A549 (cell line): Measurements from ENCODE around the gene SLC25A34. TPM values are rescaled to one million over a fixed set of nuclear protein-coding genes. Genes with fewer than 3 reads are reported as not detected.

Experiments used
- ATAC-seq, 2 experiments: fragments of 200-7000 bp in 1 of 2; fragments of >200 bp in 1 of 2; cut with Nextera tagmentation in 1 of 2; cut with Tn5 transposase in 1 of 2; 3 replicates each; pipeline versions ENCODE4 v1.8.0 to v1.9.1; 2018 to 2020; ENCODE audit warnings: mild to moderate bottlenecking in 1 of 2, moderate library complexity in 1 of 2
- CTCF ChIA-PET: fragments of 300-600 bp; sonication (Branson Sonifier 250); formaldehyde crosslinking; extraction: SDS; loops from one replicate; lab custom pipeline; 2021; ENCODE audit warnings: antibody characterized with exemption, inconsistent platforms; lab: Yijun Ruan, JAX
- POLR2A ChIA-PET: fragments of 350-600 bp; formaldehyde crosslinking; extraction: SDS; loops from one replicate; lab custom pipeline; 2021; ENCODE audit warnings: antibody characterized with exemption, inconsistent platforms; lab: Yijun Ruan, JAX
- DNase-seq, 2 experiments: peaks; one replicate each; pipeline versions ENCODE4 v3.0.0 to v3.0.0-alpha.2; 2011 to 2016; ENCODE audit warnings: low read depth in 1 of 2, low spot score in 1 of 2
- FAIRE-seq: peaks from 2 replicates; lab custom pipeline; 2011; peaks lifted over from hg19 to GRCh38; lab: Jason Lieb, UNC
- H3K27ac ChIP-seq, 2 experiments: fragments of >200 bp; sonication (Bioruptor Twin); formaldehyde crosslinking; 3 replicates each; pipeline ENCODE4 v1.5.1; 2016 to 2017
- H3K4me1 ChIP-seq: fragments of >200 bp; sonication (Bioruptor Twin); formaldehyde crosslinking; 3 replicates; pipeline ENCODE4 v1.6.1; 2016
- H3K4me2 ChIP-seq: fragments of >200 bp; sonication (Bioruptor Twin); formaldehyde crosslinking; 3 replicates; pipeline ENCODE4 v1.6.1; 2016
- H3K4me3 ChIP-seq: fragments of >200 bp; sonication (Bioruptor Twin); formaldehyde crosslinking; 3 replicates; pipeline ENCODE4 v1.5.1; 2016
- H3K9me3 ChIP-seq: fragments of >200 bp; sonication (Bioruptor Twin); formaldehyde crosslinking; 3 replicates; pipeline ENCODE4 v1.6.1; 2016
- CBX8 ChIP-seq: fragments of 200-600 bp; sonication (generic); IDR thresholded peaks from 2 replicates; pipeline ENCODE4 v1.6.1; 2016
- CEBPB ChIP-seq, 2 experiments: fragments of >200 bp in 1 of 2; sonication (Bioruptor Twin) in 1 of 2; formaldehyde crosslinking in 1 of 2; IDR thresholded peaks; 2 replicates each; pipeline ENCODE4 v1.6.1; 2012 to 2016
- EHF ChIP-seq: fragments of 250-450 bp; sonication (Bioruptor Pico); IDR thresholded peaks from 2 replicates; pipeline ENCODE4 v1.5.0; 2020; ENCODE audit warnings: mild to moderate bottlenecking
- ESRRA ChIP-seq: fragments of 150-350 bp; IDR thresholded peaks from 2 replicates; pipeline ENCODE4 v1.6.1; 2014; ENCODE audit warnings: mild to moderate bottlenecking, low read length, borderline replicate concordance
- FOSB ChIP-seq: fragments of 250-450 bp; sonication (Bioruptor Pico); IDR thresholded peaks from 2 replicates; pipeline ENCODE4 v1.5.0; 2020; ENCODE audit warnings: mild to moderate bottlenecking, moderate library complexity
- FOXS1 ChIP-seq: fragments of 250-450 bp; sonication (Bioruptor Pico); IDR thresholded peaks from 2 replicates; pipeline ENCODE4 v1.5.0; 2020; ENCODE audit warnings: mild to moderate bottlenecking, moderate library complexity
- HDAC2 ChIP-seq: fragments of 200-600 bp; sonication (generic); IDR thresholded peaks from 2 replicates; pipeline ENCODE4 v1.6.1; 2016
- HEYL ChIP-seq: fragments of 250-450 bp; sonication (Bioruptor Pico); IDR thresholded peaks from 2 replicates; pipeline ENCODE4 v1.8.0; 2021; ENCODE audit warnings: mild to moderate bottlenecking, moderate library complexity
- HOXA7 ChIP-seq: fragments of 250-450 bp; sonication (Bioruptor Pico); IDR thresholded peaks from 2 replicates; pipeline ENCODE4 v1.5.0; 2020; ENCODE audit warnings: mild to moderate bottlenecking, moderate library complexity
- HOXB13 ChIP-seq: fragments of 250-450 bp; sonication (Bioruptor Pico); IDR thresholded peaks from 2 replicates; pipeline ENCODE4 v1.5.0; 2020; ENCODE audit warnings: low read depth, mild to moderate bottlenecking, moderate library complexity
- JUNB ChIP-seq: fragments of >200 bp; sonication (Bioruptor Twin); formaldehyde crosslinking; IDR thresholded peaks from 2 replicates; pipeline ENCODE4 v1.6.1; 2016
- KDM1A ChIP-seq: fragments of 200-600 bp; sonication (generic); IDR thresholded peaks from 2 replicates; pipeline ENCODE4 v1.6.1; 2016; ENCODE audit warnings: low read depth, mild to moderate bottlenecking
- MAFK ChIP-seq: fragments of 450-650 bp; IDR thresholded peaks from 2 replicates; pipeline ENCODE4 v1.6.1; 2014; ENCODE audit not compliant: partially characterized antibody
- NFE2L2 ChIP-seq: fragments of 150-350 bp; conservative IDR thresholded peaks from 2 replicates; pipeline ENCODE4 v1.6.1; 2014; ENCODE audit warnings: low read length
- NR3C1 ChIP-seq: fragments of >200 bp; sonication (Bioruptor Twin); formaldehyde crosslinking; IDR thresholded peaks from 3 replicates; pipeline ENCODE4 v1.6.1; 2017
- PHF8 ChIP-seq: fragments of 200-600 bp; sonication (generic); IDR thresholded peaks from 2 replicates; pipeline ENCODE4 v1.6.1; 2016; ENCODE audit warnings: low read depth, mild to moderate bottlenecking, antibody characterized with exemption, moderate library complexity, borderline replicate concordance
- POLR2AphosphoS2 ChIP-seq: conservative IDR thresholded peaks from 2 replicates; pipeline ENCODE4 v1.6.1; 2012; ENCODE audit warnings: low read length, improper control_type of control experiment, inconsistent platforms
- RAD21 ChIP-seq, 2 experiments: fragments of >200 bp in 1 of 2; sonication (Bioruptor Twin) in 1 of 2; formaldehyde crosslinking in 1 of 2; IDR thresholded peaks in 1 of 2; conservative IDR thresholded peaks in 1 of 2; 2 replicates in 1 of 2; 3 replicates in 1 of 2; pipeline ENCODE4 v1.6.1; 2012 to 2018; ENCODE audit warnings: inconsistent platforms in 1 of 2
- RARB ChIP-seq: fragments of 250-450 bp; sonication (Bioruptor Pico); IDR thresholded peaks from 2 replicates; pipeline ENCODE4 v1.8.0; 2021; ENCODE audit warnings: mild to moderate bottlenecking, moderate library complexity
- RCOR1 ChIP-seq: fragments of 150-350 bp; IDR thresholded peaks from 2 replicates; pipeline ENCODE4 v1.6.1; 2014; ENCODE audit warnings: antibody characterized with exemption, low read length, low read depth
- RFX5 ChIP-seq: fragments of 450-650 bp; IDR thresholded peaks from 2 replicates; pipeline ENCODE4 v1.7.1; 2014; ENCODE audit warnings: antibody characterized with exemption, mild to moderate bottlenecking, moderate library complexity
- SREBF2 ChIP-seq: fragments of 450-650 bp; IDR thresholded peaks from 2 replicates; pipeline ENCODE4 v1.6.1; 2014; ENCODE audit warnings: mild to moderate bottlenecking, moderate library complexity
- WGBS: methylation state at CpG from one replicate; pipeline ENCODE4 v1.1.6; 2017; ENCODE audit errors: missing lambda C conversion rate; 5-methylcytosine and 5-hydroxymethylcytosine counted together
- polyA plus RNA-seq, 4 experiments: library from polyadenylated mRNA; depleted of rRNA in 3 of 4; stranded (reverse); fragments of >200 nt; fragmentation: RNase III in 1 of 4; extraction: RNeasy Plus Mini Kit Qiagen cat#74134 plus additional on column Dnase treatment in 1 of 4; gene quantifications; 2 replicates in 3 of 4; 3 replicates in 1 of 4; pipeline ENCODE4 v1.2.3, GENCODE V29; 2011 to 2017
- TF ChIP-seq, protein P1 (sequence below): IDR thresholded peaks from 2 replicates; pipeline ENCODE4 v1.6.1; 2012
- TF ChIP-seq, protein P2 (sequence below): IDR thresholded peaks from 2 replicates; pipeline ENCODE4 v1.6.1; 2012
- TF ChIP-seq, protein P3 (sequence below): fragments of 250-450 bp; sonication (Bioruptor Pico); IDR thresholded peaks from 2 replicates; pipeline ENCODE4 v1.5.0; 2021; ENCODE audit warnings: mild to moderate bottlenecking, moderate library complexity, borderline replicate concordance
- TF ChIP-seq, protein P4 (sequence below): fragments of 450-650 bp; IDR thresholded peaks from 2 replicates; pipeline ENCODE4 v1.6.1; 2014; ENCODE audit warnings: antibody characterized with exemption

Gene SLC25A34
- polyA plus RNA-seq, 2 of the 4 experiments (the other 2 are of a cell fraction), result 0.12 to 0.19 TPM

DNA sequence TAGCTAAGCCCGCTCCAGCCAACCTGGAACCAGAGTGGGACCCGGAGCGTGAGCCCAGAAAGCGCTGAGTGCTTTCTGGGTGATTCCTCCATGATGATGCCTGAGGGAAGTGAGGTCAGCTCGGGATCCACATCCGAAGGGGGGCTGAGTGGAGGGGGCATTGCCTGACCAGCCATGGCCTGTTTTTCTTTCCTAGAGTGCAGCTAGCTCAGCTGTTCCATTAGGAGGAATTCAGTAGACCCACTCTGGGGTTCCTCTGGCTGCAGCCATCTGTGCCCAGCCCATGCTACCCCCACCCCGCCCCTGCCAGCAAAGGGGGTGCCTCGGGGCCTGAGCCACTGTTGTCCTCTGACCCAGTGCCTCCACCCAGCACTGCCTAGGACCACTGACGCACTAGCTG lies 9.6 kb upstream of the SLC25A34 start:
- Histone ChIP-seq H3K4me1 (no peaks in the 10 kb centered on the region), H3K4me3 (no peak overlapping the region), H3K4me2 (no peak overlapping the region), H3K9me3 (no peaks in the 10 kb centered on the region), H3K27ac (no peak overlapping the region)
- POLR2A ChIA-PET, result no interaction called here
- DNase-seq, result no peak
- TF ChIP-seq ESRRA (no peak), POLR2AphosphoS2 (no peak), NR3C1 (no peak), FOSB (CRISPR knock-in tag) (no peak), HEYL (CRISPR knock-in tag) (no peak), FOXS1 (no peak), RARB (CRISPR knock-in tag) (no peak), CBX8 (no peak), SREBF2 (no peak), HOXA7 (no peak)
- TF ChIP-seq, protein P1, sequence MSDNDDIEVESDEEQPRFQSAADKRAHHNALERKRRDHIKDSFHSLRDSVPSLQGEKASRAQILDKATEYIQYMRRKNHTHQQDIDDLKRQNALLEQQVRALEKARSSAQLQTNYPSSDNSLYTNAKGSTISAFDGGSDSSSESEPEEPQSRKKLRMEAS, result no peak
- no CpG with 5 or more reads among the region's 9 CpGs for WGBS
- CTCF ChIA-PET, result no interaction called here
- no peak for FAIRE-seq
- ATAC-seq, result no peak

DNA sequence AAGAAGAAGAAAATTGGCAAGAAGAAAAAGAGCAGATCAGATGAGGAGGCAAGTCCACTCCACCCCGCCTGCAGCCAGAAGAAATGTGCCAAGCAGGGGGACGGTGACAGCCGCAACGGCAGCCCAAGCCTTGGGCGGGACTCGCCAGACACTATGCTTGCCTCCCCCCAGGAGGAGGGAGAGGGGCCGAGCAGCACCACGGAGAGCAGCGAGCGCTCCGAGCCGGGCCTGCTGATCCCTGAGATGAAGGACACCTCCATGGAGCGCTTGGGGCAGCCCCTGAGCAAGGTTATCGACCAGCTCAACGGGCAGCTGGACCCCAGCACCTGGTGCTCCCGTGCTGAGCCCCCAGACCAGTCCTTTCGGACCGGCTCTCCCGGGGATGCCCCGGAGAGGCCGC lies 9.0 kb upstream of the SLC25A34 start:
- H3K4me1 ChIP-seq, result no peaks in the 10 kb centered on the region
- H3K4me2 ChIP-seq, result no peak overlapping the region
- no peak overlapping the region for H3K27ac ChIP-seq
- no peak for FAIRE-seq
- WGBS, result 87% methylated on average over 7 of the region's 21 CpGs
- no peaks in the 10 kb centered on the region for H3K9me3 ChIP-seq
- ChIA-PET CTCF (no interaction called here), POLR2A (no interaction called here)
- no peak for ATAC-seq
- no peak for DNase-seq
- no peak for TF ChIP-seq MAFK
- TF ChIP-seq FOXS1, result no peak
- H3K4me3 ChIP-seq, result no peak overlapping the region

DNA sequence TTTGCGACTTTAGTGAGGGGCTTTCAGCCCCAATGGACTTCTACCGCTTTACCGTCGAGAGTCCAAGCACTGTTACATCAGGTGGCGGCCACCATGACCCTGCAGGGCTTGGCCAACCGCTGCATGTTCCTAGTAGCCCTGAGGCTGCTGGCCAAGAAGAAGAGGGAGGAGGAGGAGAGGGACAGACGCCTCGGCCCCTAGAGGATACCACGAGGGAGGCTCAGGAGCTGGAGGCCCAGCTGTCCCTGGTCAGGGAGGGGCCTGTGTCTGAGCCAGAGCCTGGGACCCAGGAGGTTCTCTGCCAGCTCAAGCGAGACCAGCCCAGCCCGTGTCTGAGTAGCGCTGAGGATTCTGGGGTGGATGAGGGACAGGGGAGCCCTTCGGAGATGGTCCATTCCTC lies 8.6 kb upstream of the SLC25A34 start:
- FAIRE-seq, result no peak
- no peak overlapping the region for H3K4me2 ChIP-seq
- no peak for ATAC-seq
- TF ChIP-seq NR3C1 (no peak), PHF8 (no peak), CEBPB (IDR thresholded peaks at IDR 0.05) (no peak), RAD21 (conservative IDR thresholded peaks at IDR 0.05 in 1 of 2, IDR thresholded peaks at IDR 0.05 in 1 of 2) (no peak), RFX5 (no peak), JUNB (no peak), CBX8 (no peak), HOXB13 (CRISPR knock-in tag) (no peak), NFE2L2 (no peak), HDAC2 (no peak), EHF (CRISPR knock-in tag) (no peak), RCOR1 (no peak), KDM1A (no peak)
- TF ChIP-seq, protein P2, sequence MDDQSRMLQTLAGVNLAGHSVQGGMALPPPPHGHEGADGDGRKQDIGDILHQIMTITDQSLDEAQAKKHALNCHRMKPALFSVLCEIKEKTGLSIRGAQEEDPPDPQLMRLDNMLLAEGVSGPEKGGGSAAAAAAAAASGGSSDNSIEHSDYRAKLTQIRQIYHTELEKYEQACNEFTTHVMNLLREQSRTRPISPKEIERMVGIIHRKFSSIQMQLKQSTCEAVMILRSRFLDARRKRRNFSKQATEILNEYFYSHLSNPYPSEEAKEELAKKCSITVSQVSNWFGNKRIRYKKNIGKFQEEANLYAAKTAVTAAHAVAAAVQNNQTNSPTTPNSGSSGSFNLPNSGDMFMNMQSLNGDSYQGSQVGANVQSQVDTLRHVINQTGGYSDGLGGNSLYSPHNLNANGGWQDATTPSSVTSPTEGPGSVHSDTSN, result no peak
- TF ChIP-seq, protein P3, sequence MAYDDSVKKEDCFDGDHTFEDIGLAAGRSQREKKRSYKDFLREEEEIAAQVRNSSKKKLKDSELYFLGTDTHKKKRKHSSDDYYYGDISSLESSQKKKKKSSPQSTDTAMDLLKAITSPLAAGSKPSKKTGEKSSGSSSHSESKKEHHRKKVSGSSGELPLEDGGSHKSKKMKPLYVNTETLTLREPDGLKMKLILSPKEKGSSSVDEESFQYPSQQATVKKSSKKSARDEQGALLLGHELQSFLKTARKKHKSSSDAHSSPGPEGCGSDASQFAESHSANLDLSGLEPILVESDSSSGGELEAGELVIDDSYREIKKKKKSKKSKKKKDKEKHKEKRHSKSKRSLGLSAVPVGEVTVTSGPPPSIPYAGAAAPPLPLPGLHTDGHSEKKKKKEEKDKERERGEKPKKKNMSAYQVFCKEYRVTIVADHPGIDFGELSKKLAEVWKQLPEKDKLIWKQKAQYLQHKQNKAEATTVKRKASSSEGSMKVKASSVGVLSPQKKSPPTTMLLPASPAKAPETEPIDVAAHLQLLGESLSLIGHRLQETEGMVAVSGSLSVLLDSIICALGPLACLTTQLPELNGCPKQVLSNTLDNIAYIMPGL (CRISPR knock-in tag), result no peak
- TF ChIP-seq, protein P4, sequence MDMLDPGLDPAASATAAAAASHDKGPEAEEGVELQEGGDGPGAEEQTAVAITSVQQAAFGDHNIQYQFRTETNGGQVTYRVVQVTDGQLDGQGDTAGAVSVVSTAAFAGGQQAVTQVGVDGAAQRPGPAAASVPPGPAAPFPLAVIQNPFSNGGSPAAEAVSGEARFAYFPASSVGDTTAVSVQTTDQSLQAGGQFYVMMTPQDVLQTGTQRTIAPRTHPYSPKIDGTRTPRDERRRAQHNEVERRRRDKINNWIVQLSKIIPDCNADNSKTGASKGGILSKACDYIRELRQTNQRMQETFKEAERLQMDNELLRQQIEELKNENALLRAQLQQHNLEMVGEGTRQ, result no peak
- CTCF ChIA-PET, result no interaction called here
- H3K4me1 ChIP-seq, result no peaks in the 10 kb centered on the region
- H3K27ac ChIP-seq, result no peak overlapping the region
- no peak overlapping the region for H3K4me3 ChIP-seq
- no peaks in the 10 kb centered on the region for H3K9me3 ChIP-seq
- POLR2A ChIA-PET, result no interaction called here
- DNase-seq, result no peak
- 86% methylated on average over 11 of the region's 13 CpGs for WGBS
